Stimulated activated CD4-positive, alpha-beta T cell treated with anti-CD3 and anti-CD28 coated beads, Interleukin-12 subunit alpha, Interleukin-12 subunit beta, amount 100 ng/mL, for 4 hours (primary cell): ENCODE measurements around the gene NEFH.

ENCODE experiments used
- DNase-seq: peaks from one replicate; pipeline ENCODE4 v3.0.0-alpha.2; 2020

The NEFH gene

DNA sequence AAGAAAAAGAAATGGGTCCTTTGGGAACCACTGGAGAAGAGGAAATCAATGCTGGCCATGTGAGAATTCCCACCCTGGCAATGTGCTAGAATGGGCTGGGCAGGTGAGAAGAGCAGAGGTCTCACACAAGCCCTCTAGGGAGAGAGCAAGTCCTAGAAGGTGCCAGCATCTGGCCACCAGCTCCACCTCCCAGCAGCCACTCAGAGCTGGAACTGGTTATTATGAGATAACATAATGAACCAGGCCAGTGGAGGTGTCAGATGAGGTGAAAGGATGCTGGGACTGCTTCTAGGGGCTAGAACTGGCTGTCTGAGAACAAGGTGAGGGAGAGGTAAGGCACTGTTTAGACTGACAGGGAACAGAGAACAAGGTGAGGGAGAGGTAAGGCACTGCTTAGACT lies 29.3 kb downstream of the NEFH start:
- DNase-seq, result no peak

DNA sequence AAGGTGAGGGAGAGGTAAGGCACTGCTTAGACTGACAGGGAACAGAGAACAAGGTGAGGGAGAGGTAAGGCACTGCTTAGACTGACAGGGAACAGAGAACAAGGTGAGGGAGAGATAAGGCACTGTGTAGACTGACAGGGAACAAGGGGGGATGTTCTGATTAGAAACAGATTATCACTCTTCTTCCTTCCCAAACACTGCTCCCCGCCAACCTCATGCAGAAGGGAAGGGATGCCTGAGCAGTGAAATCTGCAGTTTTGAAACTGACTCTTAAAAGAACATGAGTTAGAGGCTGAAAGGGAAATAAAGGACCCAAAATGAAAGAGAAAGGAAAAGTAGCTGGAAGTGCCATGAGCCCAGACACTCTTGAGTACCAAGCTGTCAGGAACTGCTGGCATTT lies 29.8 kb downstream of the NEFH start:
- DNase-seq, result no peak

DNA sequence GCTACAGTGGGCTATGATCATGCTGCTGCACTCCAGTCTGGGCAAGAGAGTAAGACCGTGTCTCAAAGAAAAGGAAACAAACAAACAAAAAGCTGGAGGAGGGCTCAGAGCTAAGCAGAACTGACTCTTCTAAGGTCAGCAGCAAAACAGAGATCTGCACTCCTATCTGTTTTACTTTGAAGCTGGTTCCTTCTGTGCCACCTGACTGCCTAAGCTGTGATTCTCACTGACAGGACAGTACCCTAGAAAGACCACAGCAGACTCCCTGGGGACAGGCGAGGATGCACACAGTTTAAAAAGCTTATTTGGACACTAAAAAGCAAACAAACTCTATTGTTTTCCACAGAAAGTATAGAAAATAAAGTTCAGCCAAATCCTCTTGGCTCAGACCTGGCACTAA lies 30.5 kb downstream of the NEFH start:
- no peak for DNase-seq

DNA sequence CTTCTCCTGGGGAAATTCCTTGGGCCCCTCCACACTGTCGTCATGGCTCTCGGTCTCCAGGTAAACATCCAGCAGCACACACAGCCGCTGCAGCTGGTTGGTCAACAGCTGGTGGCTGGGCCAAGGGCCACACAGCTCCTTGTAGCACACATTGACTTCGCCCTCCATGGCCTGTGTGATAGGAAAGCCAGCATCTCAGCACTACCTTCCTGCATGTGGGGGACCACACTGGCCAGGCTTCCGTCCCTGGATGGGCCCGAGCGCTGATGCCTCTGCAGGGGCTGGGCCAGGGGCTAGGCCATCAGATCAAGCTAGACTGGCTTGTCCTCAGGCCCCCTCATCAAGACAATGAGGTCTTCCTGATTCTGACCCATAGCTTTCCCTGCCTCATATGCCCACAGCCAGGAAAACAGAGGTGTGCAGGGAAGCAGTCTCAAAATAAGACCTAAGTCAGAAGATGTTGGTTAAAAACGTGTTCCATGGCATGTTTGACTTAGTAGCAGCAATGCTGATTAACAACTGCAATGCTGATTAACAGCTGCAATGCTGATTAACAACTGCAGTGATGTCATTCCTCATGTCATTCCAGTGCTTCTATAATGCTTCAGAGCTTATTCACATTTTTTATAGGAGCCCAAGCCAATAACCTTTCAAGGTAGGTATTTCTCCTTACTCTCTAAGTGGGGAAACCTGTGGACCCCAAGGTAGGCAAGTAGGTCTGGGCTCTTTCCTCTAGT lies 31.3 kb downstream of the NEFH start:
- DNase-seq, result no peak

DNA sequence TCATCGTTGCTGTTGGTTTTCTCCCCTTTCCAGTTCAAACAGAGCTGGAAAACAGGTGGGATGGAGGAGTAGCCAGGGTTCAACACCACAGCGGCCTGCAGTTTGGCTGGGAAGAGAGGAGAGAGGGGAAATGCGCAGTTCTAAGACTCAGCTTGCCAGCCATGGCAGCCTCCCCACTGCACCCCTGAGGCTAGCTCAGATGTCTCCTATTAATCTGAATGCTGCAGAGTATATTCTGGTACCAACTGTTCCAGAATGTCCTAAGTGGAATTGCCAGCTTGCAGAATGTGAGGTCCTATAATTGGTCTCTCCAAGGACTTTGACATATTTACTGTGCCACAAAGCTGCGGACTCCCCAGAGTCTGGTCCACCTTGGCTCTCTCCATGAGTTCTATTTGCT lies 32.0 kb downstream of the NEFH start:
- DNase-seq, result no peak

DNA sequence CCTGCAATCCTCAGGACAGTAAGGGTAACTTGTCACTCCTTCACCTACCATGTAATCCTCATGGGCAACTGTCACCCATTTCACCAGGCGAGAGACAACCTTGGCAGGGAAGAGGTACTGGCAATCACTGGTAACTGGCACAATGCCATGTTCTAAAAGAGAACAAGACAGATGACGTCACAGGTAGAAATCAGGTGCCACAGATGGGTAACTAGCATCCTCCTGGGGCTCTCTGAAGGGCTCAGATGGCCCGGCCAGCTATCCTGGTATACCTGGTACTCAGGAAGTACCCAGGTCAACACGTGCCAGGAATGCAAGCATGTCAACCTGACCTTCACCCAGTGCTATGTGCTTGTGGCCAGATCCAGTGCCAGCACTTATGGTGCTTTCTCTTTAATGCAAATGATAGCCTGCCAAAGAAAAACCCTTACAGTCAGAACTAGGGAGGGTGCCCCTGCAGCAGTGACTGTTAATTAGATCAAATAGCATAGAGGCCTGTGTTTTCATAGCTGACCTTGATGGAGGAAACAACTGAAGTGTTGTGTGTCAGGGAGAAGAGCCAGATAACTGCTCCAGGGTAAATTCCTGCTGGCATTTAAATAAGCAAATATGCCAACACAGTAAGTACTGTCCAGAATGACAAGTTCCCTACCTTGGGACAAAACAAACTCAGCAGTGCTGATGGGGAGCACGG lies 37.3 kb downstream of the NEFH start:
- DNase-seq, result no peak

DNA sequence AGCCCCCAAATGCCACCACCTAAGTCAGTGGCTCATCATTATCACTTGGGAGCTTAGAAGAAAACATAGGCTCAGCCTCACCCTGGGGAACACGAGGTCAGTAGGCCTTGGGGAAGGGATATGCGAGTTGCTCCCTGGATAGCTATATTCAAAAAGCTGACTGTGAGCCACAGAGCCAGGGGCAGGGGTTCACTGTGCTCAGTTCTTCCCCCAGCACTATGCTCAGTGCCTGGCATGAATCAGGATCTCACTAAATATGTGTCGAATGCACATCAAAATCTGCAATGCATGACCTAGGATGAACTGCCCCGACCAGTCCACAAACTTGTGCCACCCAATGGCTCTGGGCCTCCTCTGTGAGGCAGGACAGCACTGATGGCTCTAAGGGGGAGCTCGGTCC lies 38.4 kb downstream of the NEFH start:
- no peak for DNase-seq

DNA sequence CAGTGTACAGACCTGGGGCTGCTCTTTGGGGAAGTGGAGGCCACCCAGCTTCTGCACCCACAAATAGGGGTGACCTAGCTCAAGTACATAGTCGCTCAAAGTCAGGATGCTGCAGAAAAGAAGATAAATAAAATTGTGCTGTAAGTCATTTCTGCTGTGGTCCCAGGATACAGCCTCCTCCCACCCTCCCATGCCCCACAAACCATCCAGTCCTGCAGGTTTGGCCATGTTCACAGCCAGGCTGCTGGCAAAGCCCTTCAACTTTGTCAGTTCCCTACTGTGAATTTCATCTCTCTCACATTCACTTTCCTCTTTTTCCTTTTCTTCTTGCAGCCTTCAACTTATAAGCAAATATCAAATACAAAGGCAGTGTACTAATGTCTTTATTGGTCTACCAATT lies 40.0 kb downstream of the NEFH start:
- no peak for DNase-seq

DNA sequence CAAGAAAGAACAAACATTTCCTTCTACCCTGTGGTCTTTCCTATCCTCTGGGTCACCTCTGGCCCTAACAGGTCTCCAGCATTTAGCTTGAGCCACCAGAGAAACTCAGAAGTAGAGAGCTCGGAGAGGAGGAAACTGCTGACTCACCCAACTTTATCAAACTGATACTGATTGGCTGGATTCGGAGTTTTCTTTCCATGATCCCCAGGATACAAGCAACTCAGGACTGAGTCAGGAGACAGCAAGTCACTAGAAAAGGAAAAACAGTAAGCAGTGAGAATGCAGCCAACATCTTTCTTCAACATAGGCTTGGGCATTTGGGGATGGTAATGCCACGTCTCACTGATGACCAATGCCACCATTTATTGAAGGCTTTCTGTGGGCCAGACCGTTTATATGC lies 40.8 kb downstream of the NEFH start:
- no peak for DNase-seq

DNA sequence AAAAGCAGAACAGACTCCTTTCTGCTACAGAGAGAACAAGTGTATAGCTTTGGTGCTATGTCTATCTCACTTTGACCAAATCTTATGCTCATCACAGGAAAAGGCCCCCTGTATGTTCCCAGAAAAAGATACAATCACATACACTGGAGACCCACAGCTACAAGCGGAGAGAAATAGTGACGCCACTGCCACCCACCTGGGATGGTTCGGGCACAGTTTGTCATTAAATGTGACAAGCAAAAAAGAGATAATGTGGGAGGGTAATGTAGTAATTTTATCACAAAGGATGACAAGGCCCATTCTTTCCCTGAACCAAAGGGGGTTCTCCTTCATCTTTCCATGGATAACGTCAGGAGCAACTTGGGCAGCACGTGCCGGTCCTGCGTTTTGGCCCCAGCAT lies 41.5 kb downstream of the NEFH start:
- DNase-seq, result no peak

DNA sequence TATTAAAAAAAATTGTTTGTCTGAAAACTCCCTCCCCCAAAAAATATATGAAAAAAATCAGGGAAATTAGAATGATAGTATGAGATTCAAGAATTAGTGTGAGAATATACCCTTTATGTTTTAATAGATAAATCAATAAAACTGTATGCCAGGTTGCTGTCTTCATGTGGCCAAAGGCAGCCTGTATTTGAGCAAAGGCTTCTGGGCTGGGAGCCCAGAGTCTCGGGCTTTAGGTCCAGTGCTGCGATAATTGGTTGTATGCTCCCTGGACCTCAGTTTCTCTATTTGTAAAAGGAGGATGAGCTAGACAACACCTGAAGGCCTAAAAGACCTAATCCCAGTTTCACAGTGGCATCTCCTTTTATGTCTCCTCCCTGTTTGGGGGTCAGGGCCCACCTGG lies 43.7 kb downstream of the NEFH start:
- no peak for DNase-seq

DNA sequence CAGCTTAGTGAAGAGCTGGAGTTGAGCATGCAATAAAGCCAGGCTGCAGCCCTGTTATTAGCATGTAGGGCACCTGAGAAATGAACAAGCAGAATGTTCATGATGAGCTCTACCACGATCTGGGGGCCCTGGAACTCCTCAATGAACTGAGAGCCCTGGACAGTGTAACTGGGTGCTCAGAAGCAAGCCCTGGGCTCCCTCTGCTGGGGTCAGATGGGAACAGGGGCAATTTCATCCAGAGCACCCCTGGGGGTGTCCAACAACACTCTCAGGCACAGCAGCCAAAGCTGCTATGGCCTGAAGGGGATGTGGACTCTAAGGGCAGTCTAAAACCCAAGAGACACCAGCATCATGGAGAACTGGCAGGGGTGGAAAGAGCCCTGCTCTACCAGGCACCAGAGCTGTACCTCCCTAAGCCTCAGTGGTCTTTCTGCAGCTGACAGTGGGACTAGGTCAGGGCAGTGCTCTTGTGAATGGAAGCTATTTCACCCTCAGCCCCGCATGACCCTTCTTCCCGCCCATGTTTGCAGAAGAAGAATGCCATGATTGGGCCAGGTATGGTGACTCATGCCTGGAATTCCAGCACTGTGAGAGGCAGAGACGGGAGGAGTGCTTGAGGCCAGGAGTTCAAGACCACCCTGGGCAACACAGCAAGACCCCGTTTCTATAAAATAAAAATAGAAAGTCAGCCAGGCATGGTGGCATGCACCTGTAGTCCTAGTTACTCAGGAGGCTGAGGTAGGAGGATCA lies 44.6 kb downstream of the NEFH start:
- DNase-seq, result peak; percentile 3

DNA sequence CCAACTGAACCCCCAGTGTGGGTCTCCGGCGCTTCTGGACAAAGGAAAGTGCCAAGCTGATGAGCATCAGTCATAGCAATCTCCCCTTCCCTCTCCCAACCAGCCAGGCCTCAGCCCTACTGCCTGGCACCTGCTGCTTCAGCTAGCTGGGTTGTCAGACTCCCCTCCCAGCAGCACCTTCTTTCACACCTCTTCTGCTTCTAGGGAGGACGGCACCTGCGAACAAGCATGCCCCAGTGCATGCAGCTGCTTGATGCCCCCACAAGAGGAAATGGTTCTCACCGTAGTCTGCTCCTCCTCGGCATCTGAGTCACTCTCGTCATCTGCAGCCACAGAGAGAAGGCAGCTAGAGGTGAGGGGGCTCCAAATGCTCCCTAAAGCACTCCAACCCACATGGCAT lies 48.1 kb downstream of the NEFH start:
- DNase-seq, result no peak

DNA sequence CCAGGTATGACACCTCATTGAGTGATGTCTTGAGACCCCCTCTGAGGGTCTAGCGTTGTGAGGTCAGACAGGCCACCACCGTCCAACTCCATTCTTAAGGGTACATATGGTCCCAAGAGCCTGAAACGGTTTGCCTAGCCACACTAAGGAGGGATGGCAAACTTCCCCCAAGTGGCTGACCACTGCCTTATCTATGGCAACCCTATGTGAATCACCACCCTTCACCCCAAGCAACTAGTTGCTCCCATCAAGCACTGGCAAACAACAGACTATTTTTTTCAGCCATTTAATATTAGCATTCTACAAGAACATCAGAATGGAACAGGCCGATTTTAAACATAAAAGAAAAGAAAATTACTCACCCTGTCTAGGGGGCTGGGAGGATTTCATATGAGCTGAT lies 50.7 kb downstream of the NEFH start:
- DNase-seq, result no peak

DNA sequence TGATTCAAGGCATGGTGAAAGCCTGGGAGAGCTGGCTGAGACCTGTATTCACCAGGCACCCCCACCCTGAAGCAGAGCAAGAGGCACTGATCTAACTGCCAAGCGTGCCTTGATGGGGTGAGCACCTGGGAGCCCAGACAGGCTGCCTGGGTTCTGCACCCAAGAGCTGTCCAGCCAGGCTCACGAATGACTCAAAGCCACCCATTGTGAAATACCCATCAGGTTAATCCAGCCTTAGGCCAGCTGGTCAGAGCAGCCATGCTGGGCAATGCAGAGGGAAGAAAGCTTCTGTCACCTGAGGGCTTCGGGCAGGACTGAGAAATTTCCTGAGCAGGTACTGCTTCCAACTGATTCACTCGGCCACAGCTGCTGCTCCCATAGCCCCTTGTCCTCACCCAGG lies 51.4 kb downstream of the NEFH start:
- DNase-seq, result no peak

DNA sequence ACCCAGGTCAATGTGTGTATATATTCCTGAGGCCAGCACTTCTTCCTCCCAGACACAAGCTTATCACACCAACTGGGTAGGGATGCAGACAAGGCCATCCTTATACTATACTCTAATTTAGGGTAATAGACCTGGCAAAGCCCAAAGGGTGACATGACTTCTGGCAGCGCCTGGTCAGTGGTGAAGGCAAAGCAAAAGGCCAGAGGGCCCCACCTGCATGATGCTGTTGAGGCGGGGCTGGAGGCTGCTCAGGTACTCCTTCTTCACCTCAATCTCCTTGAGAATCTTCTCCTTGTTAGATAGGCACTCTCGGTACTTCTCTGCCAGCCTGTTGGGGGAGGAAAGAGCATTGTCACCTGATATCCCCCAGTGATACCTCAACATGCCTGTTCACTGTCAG lies 56.4 kb downstream of the NEFH start:
- no peak for DNase-seq

DNA sequence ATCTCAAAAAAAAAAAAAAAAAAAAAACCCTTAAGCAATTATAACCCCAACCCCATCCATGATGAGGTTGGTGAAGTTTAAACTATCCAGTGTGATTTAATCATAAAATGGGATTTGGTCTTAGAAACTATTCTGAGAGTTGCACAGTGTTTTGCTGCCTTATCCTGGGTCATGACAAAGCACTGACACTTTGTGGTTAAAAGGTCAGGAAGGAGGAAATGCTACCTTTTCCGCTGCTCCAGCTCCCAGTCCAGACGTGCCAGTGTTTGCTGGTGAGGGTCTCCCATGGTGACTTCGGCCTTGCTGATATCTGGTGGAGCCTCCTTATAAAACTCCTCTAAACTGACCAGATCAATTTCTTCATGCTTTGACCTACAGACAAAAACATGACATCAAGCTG lies 59.1 kb downstream of the NEFH start:
- no peak for DNase-seq
